ENCODE measurements around the gene ULK4. TPM values are rescaled to one million over a fixed set of nuclear protein-coding genes. Genes with fewer than 3 reads are reported as not detected.

The ULK4 gene
- total RNA-seq, 1 experiment from 2014 or later = 8.7 TPM

DNA sequence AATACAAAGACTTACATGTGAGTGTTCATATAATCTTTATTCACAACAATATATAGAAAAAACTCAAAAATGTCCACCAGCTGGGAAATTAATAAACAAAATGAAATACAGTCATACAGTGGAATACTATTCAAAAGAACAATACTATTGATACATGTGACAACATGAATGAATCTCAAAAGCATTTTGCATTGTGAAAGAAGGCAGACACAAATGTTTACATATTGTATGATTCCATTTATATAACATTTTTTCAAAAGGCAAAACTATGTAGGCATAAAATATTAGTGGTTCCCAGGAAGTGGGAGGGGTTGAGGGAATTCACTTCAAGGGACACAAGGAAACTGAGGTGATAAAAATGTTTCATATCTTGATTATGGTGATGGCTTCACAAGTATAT lies 459.4 kb downstream of the ULK4 start:
- CTCF ChIA-PET = no interaction called here
- TF ChIP-seq, protein P1, sequence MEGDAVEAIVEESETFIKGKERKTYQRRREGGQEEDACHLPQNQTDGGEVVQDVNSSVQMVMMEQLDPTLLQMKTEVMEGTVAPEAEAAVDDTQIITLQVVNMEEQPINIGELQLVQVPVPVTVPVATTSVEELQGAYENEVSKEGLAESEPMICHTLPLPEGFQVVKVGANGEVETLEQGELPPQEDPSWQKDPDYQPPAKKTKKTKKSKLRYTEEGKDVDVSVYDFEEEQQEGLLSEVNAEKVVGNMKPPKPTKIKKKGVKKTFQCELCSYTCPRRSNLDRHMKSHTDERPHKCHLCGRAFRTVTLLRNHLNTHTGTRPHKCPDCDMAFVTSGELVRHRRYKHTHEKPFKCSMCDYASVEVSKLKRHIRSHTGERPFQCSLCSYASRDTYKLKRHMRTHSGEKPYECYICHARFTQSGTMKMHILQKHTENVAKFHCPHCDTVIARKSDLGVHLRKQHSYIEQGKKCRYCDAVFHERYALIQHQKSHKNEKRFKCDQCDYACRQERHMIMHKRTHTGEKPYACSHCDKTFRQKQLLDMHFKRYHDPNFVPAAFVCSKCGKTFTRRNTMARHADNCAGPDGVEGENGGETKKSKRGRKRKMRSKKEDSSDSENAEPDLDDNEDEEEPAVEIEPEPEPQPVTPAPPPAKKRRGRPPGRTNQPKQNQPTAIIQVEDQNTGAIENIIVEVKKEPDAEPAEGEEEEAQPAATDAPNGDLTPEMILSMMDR (conservative IDR thresholded peaks at IDR 0.05) = no peak
- TF ChIP-seq EZH2 (IDR thresholded peaks at IDR 0.05; ENCODE audit: low read depth) = no peak
- Histone ChIP-seq H3K27ac (no peak overlapping the region), H3K9me3 (ENCODE audit: insufficient read depth, low read depth) (no peaks in the 10 kb centered on the region), H4K20me1 (ENCODE audit: insufficient read depth) (no peaks in the 10 kb centered on the region), H3K4me3 (no peak overlapping the region), H3F3A (ENCODE audit: insufficient read depth, low read depth) (no peaks in the 10 kb centered on the region), H3K4me2 (no peak overlapping the region), H2AFZ (no peak overlapping the region), H3K36me3 (ENCODE audit: low read depth) (no peaks in the 10 kb centered on the region), H3K27me3 (ENCODE audit: insufficient read depth, low read depth) (no peaks in the 10 kb centered on the region), H3K4me1 (replicated peaks; ENCODE audit: insufficient read depth) (no peaks in the 10 kb centered on the region), H3K9me2 (ENCODE audit: insufficient read depth) (no peaks in the 10 kb centered on the region), H3K79me2 (ENCODE audit: low read depth) (no peaks in the 10 kb centered on the region)
- BruUV-seq (replicated peaks) = no TSS peak
- no peak for DNase-seq
- intact Hi-C loops (cut with micrococcal nuclease; ENCODE audit: unreplicated experiment) = no loop called here
- POLR2A ChIA-PET (ENCODE audit: unreplicated experiment) = no interaction called here

DNA sequence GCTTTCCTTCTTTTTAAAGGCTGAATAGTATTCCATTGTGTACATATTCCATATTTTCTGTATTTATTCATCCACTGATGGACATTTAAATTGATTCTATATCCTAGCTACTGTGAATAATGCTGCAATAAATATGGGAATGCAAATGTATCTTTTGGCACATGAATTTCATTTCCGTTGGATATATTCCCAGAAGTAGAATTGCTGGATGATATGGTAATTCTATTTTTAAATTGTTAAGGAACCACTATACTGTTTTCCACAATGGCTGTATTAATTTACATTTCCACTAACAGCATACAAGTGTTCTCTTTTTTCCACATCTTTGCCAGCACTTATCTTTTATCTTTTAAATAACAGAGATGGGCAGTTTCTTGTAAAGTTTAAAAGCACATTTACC lies 459.9 kb downstream of the ULK4 start:
- Histone ChIP-seq H2AFZ (no peak overlapping the region), H3K9me2 (ENCODE audit: insufficient read depth) (no peaks in the 10 kb centered on the region), H3K4me1 (replicated peaks; ENCODE audit: insufficient read depth) (no peaks in the 10 kb centered on the region), H3K4me2 (no peak overlapping the region), H3F3A (ENCODE audit: insufficient read depth, low read depth) (no peaks in the 10 kb centered on the region), H3K27ac (no peak overlapping the region), H3K36me3 (ENCODE audit: low read depth) (no peaks in the 10 kb centered on the region), H3K27me3 (ENCODE audit: insufficient read depth, low read depth) (no peaks in the 10 kb centered on the region), H4K20me1 (ENCODE audit: insufficient read depth) (no peaks in the 10 kb centered on the region), H3K9me3 (ENCODE audit: insufficient read depth, low read depth) (no peaks in the 10 kb centered on the region), H3K4me3 (no peak overlapping the region), H3K79me2 (ENCODE audit: low read depth) (no peaks in the 10 kb centered on the region)
- POLR2A ChIA-PET (ENCODE audit: unreplicated experiment) = no interaction called here
- BruUV-seq (replicated peaks) = no TSS peak
- CTCF ChIA-PET = no interaction called here
- intact Hi-C loops (cut with micrococcal nuclease; ENCODE audit: unreplicated experiment) = no loop called here
- no peak for TF ChIP-seq EZH2 (IDR thresholded peaks at IDR 0.05; ENCODE audit: low read depth)
- TF ChIP-seq, protein P1 (conservative IDR thresholded peaks at IDR 0.05) = no peak
- DNase-seq = no peak

DNA sequence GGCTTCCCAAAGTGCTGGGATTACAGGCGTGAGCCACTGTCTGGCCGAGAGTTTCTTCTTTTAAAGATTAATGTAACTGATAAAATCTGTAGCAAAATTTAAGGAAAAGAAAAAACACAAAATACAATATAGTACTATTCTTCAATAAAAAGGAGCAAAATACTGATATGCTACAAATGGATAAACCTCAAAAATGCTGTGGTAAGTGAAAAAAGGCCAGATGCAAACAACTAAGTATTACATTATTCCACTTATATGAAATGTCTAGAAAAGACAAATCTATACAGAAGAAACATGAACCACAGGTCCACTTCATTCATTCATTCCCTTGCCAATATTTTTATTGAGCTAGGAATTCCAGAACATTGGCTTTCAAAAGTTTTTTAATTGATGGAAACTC lies 463.1 kb downstream of the ULK4 start:
- BruUV-seq (replicated peaks) = no TSS peak
- Histone ChIP-seq H3K4me1 (replicated peaks; ENCODE audit: insufficient read depth) (no peaks in the 10 kb centered on the region), H2AFZ (no peak overlapping the region), H3K79me2 (ENCODE audit: low read depth) (no peaks in the 10 kb centered on the region), H3F3A (ENCODE audit: insufficient read depth, low read depth) (no peaks in the 10 kb centered on the region), H4K20me1 (ENCODE audit: insufficient read depth) (no peaks in the 10 kb centered on the region), H3K4me3 (no peak overlapping the region), H3K27me3 (ENCODE audit: insufficient read depth, low read depth) (no peaks in the 10 kb centered on the region), H3K4me2 (no peak overlapping the region), H3K9me2 (ENCODE audit: insufficient read depth) (no peaks in the 10 kb centered on the region), H3K36me3 (ENCODE audit: low read depth) (no peaks in the 10 kb centered on the region), H3K9me3 (ENCODE audit: insufficient read depth, low read depth) (no peaks in the 10 kb centered on the region), H3K27ac (no peak overlapping the region)
- TF ChIP-seq, protein P1 (conservative IDR thresholded peaks at IDR 0.05) = no peak
- no peak for TF ChIP-seq EZH2 (IDR thresholded peaks at IDR 0.05; ENCODE audit: low read depth)
- intact Hi-C loops (cut with micrococcal nuclease; ENCODE audit: unreplicated experiment) = no loop called here
- no peak for DNase-seq
- ChIA-PET CTCF (no interaction called here), POLR2A (ENCODE audit: unreplicated experiment) (no interaction called here)
